Breast epithelium (tissue), 3 donors: ENCODE measurements around the gene SCRN3.

Source experiments
- CTCF ChIP-seq, 3 donors: fragments of 450-650 bp; IDR thresholded peaks; one replicate each; pipeline ENCODE4 v1.5.1; 2016 to 2017; ENCODE audit warnings: antibody characterized with exemption in 3 of 3, mild to moderate bottlenecking in 3 of 3, moderate library complexity in 3 of 3
- POLR2A ChIP-seq: fragments of 450-650 bp; IDR thresholded peaks from one replicate; pipeline ENCODE4 v1.6.1; 2016; ENCODE audit warnings: antibody characterized with exemption, mild to moderate bottlenecking, moderate library complexity
- POLR2AphosphoS5 ChIP-seq, 3 donors: sonication (generic); formaldehyde crosslinking; IDR thresholded peaks; one replicate each; pipeline ENCODE4 v1.6.1; 2017; ENCODE audit warnings: antibody characterized with exemption in 3 of 3

GRCh38 chr2:174446531-174446930 lies 51.0 kb downstream of the SCRN3 start:
- TF ChIP-seq CTCF (IDR thresholded peaks at IDR 0.05) (no peak), POLR2A (no peak), POLR2AphosphoS5 (IDR thresholded peaks at IDR 0.05) (no peak)
